Left ventricle myocardium superior (tissue), 1 donor: Measurements from ENCODE around the gene TREH. TPM values are rescaled to one million over a fixed set of nuclear protein-coding genes. Genes with fewer than 3 reads are reported as not detected.
A peak's percentile ranks its signal among the peaks of the same experiment; 100 is the strongest.

Source experiments
- ATAC-seq: fragments of 200-7000 bp; cut with Tn5 transposase; one replicate; pipeline ENCODE4 v1.9.1; 2020; ENCODE audit warnings: mild to moderate bottlenecking, moderate library complexity
- DNase-seq: peaks from one replicate; pipeline ENCODE4 v3.0.0-alpha.2; 2020
- intact Hi-C: fragments of 100-400 bp; cut with micrococcal nuclease; formaldehyde crosslinking; loops from one replicate; pipeline ENCODE4 v1.11.0; 2022
- microRNA-seq: library from miRNA; unstranded; fragments of <30 nt; microRNA quantifications from one replicate; pipeline ENCODE4 v1.2.0, GENCODE V29; 2020; ENCODE audit warnings: borderline number of aligned reads
- total RNA-seq: library from RNA; stranded (reverse); fragmentation: NEBNext Ultra II Directional; extraction: Animal tissue kit (Norgen Biotek cat#: 25700); gene quantifications from one replicate; pipeline ENCODE4 v1.2.1, GENCODE V29; 2021
- donor health status: DM: no; HTN: yes; CAD: no; lungs with severe emphysema.

TREH gene
- total RNA-seq, 1 donor from 2014 or later = not detected

DNA sequence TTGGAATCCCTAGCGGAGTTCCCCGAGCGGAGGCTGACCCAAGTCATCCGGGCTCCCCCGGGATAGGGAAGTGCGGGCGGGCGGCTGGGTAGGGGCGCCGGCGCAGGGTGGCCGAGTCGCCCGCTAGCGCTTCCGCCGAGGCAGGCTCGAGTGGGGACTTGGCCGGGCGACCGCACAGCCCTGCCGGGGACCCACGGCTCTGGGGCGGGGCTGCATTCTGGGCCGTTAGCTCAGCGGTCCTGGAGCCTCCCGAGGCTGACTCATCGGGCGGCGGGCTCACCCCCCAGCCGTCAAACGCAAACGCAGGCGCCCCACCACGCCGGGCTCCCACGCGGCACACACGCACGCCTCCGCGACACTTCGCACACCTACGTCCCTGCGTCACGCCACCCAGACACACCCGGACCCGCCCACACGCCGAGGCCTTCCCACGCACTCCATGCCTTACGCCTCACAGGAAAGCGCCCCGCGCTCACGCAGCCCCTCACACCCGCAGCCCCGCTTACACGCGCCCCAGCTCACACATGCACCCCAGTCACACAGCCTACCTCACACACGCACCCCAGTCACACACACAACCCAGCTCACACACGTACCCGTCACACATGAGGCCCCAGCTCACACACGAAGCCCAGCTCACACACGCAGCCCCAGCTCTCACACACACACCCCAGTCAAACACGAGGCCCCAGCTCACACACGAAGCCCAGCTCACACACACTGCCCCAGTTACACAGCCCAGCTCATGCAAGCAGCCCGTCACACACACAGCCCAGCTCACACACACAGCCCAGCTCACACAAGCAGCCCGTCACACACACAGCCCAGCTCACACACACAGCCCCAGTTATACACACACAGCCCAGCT is 70.9 kb downstream of the TREH start:
- DNase-seq = peak; percentile 86
- intact Hi-C loops = no loop called here
- peak; percentile 52 for ATAC-seq

DNA sequence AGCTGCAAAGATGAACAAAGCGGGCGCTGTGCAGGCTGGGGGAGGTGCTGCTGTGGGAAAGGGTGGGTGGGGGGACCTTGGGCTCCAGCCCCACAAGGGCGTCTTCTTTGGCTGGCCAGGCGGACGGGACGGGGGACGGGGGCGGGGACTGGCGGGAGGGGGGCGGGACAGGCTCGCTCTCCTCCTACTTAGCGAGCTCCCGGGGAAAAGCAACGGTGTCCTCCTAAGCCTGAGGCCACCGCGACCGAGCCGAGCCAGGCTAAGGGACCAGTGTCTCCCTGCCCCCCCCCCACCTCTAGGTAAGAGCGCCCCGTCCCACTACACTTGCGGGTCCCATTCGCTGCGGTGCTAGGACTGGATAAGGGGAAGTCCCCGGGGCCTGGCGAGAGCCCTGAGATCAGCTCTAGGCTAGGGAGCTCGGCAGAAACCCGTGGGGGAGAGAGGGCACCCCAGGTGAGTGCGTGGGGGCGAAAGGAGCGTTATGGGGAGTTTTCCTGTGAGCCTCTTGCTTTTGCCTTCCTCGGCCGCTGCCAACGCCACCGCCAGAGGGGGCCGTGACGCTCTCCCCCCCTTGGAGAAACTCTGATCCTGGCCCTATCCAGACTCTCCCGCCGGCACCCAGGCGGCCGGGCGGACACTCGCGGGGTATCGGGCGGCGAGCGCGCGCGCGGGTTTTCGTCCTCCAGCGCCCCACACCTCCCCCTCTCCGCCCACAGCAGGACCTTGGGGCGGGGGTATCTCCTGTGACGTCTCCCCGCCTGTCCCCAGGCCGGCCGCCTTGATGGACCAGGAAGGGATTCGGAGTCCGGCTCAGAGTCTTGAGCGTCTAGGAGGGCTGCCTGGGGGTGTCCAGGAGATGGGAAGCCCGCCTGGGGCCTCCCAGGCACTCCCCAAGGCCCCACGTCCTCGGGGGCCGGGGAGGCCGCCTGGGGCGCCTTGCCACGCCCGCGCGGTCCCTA is 71.8 kb downstream of the TREH start, which contains the start of gene PHLDB1:
TSS of gene PHLDB1 (plus strand) at position 215 of the 959 bp plus-strand sequence. CDS start 6,222 bp downstream, outside the sequence.
- peak; percentile 53 for ATAC-seq
- DNase-seq = peak; percentile 81
- intact Hi-C loops = no loop called here

Small RNAs within 50 kb of the gene (microRNA-seq; reads per million reads assigned to microRNA genes)
- not detected for gene MIR6716

Other genes starting within 250 kb of the TREH start
- gene KMT2A, start 243.2 kb downstream of the TREH start, total RNA-seq = 21.1 TPM
- gene TTC36, start 152.2 kb downstream of the TREH start, total RNA-seq = 1.2 TPM
- 13.4 TPM for gene TMEM25, start 148.5 kb downstream of the TREH start, total RNA-seq
- 22.4 TPM for gene IFT46, start 113.7 kb downstream of the TREH start, total RNA-seq
- 97.1 TPM for gene ARCN1, start 107.2 kb downstream of the TREH start, total RNA-seq
- gene PHLDB1, start 72.0 kb downstream of the TREH start, total RNA-seq = 97.7 TPM
- 126 TPM for gene DDX6, start 111.5 kb upstream of the TREH start, total RNA-seq
- gene CXCR5, start 204.2 kb upstream of the TREH start, total RNA-seq = not detected
- gene BCL9L, start 246.3 kb upstream of the TREH start, total RNA-seq = 44.7 TPM